Measurements from ENCODE around the gene MCM8.

The MCM8 gene

GRCh38 chr20:5950271-5951031 is at the start of gene MCM8, which contains the start of gene TRMT6:
TSS of gene MCM8 (plus strand) at chr20:5950652. CDS start at chr20:5952016, 1,364 bp downstream.
TSS of gene TRMT6 (minus strand) at chr20:5950533. CDS start at chr20:5950405, 128 bp downstream.
- DNase-seq = peak; percentile 98

- no peak for DNase-seq
Observed at GRCh38 chr20:5900908-5901307, 49.5 kb upstream of the MCM8 start.

GRCh38 chr20:5908981-5909380 is 41.5 kb upstream of the MCM8 start:
- DNase-seq = no peak

GRCh38 chr20:5910186-5910585 is 40.3 kb upstream of the MCM8 start:
- no peak for DNase-seq

- DNase-seq = no peak
Observed at GRCh38 chr20:5913166-5913565, 37.3 kb upstream of the MCM8 start.

GRCh38 chr20:5914859-5915258 is 35.6 kb upstream of the MCM8 start:
- no peak for DNase-seq

GRCh38 chr20:5918856-5919625 is 31.4 kb upstream of the MCM8 start:
- no peak for DNase-seq

GRCh38 chr20:5919626-5920544 is 30.6 kb upstream of the MCM8 start:
- DNase-seq = no peak

GRCh38 chr20:5920581-5920980 is 29.9 kb upstream of the MCM8 start:
- DNase-seq = no peak

GRCh38 chr20:5923493-5923892 is 27.0 kb upstream of the MCM8 start:
- DNase-seq = no peak

GRCh38 chr20:5925551-5925950 is 24.9 kb upstream of the MCM8 start:
- no peak for DNase-seq

GRCh38 chr20:5927749-5928462 is 22.5 kb upstream of the MCM8 start:
- no peak for DNase-seq

GRCh38 chr20:5928836-5929715 is 21.4 kb upstream of the MCM8 start:
- no peak for DNase-seq

- DNase-seq = no peak
Observed at GRCh38 chr20:5931411-5931810, 19.0 kb upstream of the MCM8 start.

GRCh38 chr20:5932796-5933195 is 17.7 kb upstream of the MCM8 start:
- no peak for DNase-seq

GRCh38 chr20:5933802-5934436 is 16.5 kb upstream of the MCM8 start:
- DNase-seq = no peak

GRCh38 chr20:5935384-5935783 is 15.1 kb upstream of the MCM8 start:
- no peak for DNase-seq

- DNase-seq = no peak
Observed at GRCh38 chr20:5936238-5936637, 14.2 kb upstream of the MCM8 start.

GRCh38 chr20:5938456-5939029 is 11.9 kb upstream of the MCM8 start:
- DNase-seq = no peak

GRCh38 chr20:5945963-5946362 is 4.5 kb upstream of the MCM8 start:
- no peak for DNase-seq
